Stimulated activated naive CD8-positive, alpha-beta T cell treated with anti-CD3 and anti-CD28 coated beads, Interleukin-15, Interleukin-2, amounts not matched to agents 100 ng/mL and 50 ng/mL, for 24 hours (primary cell): ENCODE measurements around the gene KCNH1.

Experiments used
- H3K27ac Mint-ChIP-seq: one replicate; pipeline ENCODE4 v1.8.0; 2021; ENCODE audit warnings: mild to moderate bottlenecking, mixed read lengths
- H3K27me3 Mint-ChIP-seq: one replicate; pipeline ENCODE4 v1.8.0; 2021; ENCODE audit warnings: mixed read lengths
- H3K36me3 Mint-ChIP-seq: one replicate; pipeline ENCODE4 v1.8.0; 2021; ENCODE audit warnings: low read depth, mixed read lengths
- H3K4me1 Mint-ChIP-seq: one replicate; pipeline ENCODE4 v1.8.0; 2021; ENCODE audit warnings: low read depth, mixed read lengths
- H3K4me3 Mint-ChIP-seq: one replicate; pipeline ENCODE4 v1.8.0; 2021; ENCODE audit warnings: mild to moderate bottlenecking, mixed read lengths
- H3K9me3 Mint-ChIP-seq: one replicate; pipeline ENCODE4 v1.8.0; 2021; ENCODE audit warnings: mixed read lengths

KCNH1 gene

GRCh38 chr1:210905944-210906453 lies 227.9 kb downstream of the KCNH1 start:
- Mint-ChIP-seq H3K27ac (no peak overlapping the region), H3K27me3 (peaks cover 26% of the 10 kb centered on the region), H3K36me3 (no peaks in the 10 kb centered on the region), H3K4me1 (no peaks in the 10 kb centered on the region), H3K4me3 (no peak overlapping the region), H3K9me3 (no peaks in the 10 kb centered on the region)

GRCh38 chr1:210905365-210905904 lies 228.5 kb downstream of the KCNH1 start:
- Mint-ChIP-seq H3K4me3 (no peak overlapping the region), H3K27me3 (peaks cover 21% of the 10 kb centered on the region), H3K27ac (no peak overlapping the region), H3K9me3 (no peaks in the 10 kb centered on the region), H3K4me1 (no peaks in the 10 kb centered on the region), H3K36me3 (no peaks in the 10 kb centered on the region)

GRCh38 chr1:210901981-210902770 lies 231.8 kb downstream of the KCNH1 start:
- H3K4me1 Mint-ChIP-seq, result no peaks in the 10 kb centered on the region
- no peak overlapping the region for H3K27ac Mint-ChIP-seq
- no peak overlapping the region for H3K4me3 Mint-ChIP-seq
- H3K36me3 Mint-ChIP-seq, result no peaks in the 10 kb centered on the region
- peaks cover 12% of the 10 kb centered on the region for H3K27me3 Mint-ChIP-seq
- H3K9me3 Mint-ChIP-seq, result no peaks in the 10 kb centered on the region

- Mint-ChIP-seq H3K27me3 (peaks cover 11% of the 10 kb centered on the region), H3K9me3 (no peaks in the 10 kb centered on the region), H3K4me3 (no peak overlapping the region), H3K36me3 (no peaks in the 10 kb centered on the region), H3K27ac (no peak overlapping the region), H3K4me1 (no peaks in the 10 kb centered on the region)
Measured at GRCh38 chr1:210900820-210901219, 233.1 kb downstream of the KCNH1 start.

- no peaks in the 10 kb centered on the region for H3K36me3 Mint-ChIP-seq
- peaks cover 11% of the 10 kb centered on the region for H3K27me3 Mint-ChIP-seq
- H3K4me1 Mint-ChIP-seq, result no peaks in the 10 kb centered on the region
- no peak overlapping the region for H3K27ac Mint-ChIP-seq
- no peak overlapping the region for H3K4me3 Mint-ChIP-seq
- H3K9me3 Mint-ChIP-seq, result no peaks in the 10 kb centered on the region
Measured at GRCh38 chr1:210900079-210900478, 233.9 kb downstream of the KCNH1 start.

- H3K4me1 Mint-ChIP-seq, result no peaks in the 10 kb centered on the region
- peaks cover 11% of the 10 kb centered on the region for H3K27me3 Mint-ChIP-seq
- H3K4me3 Mint-ChIP-seq, result no peak overlapping the region
- no peaks in the 10 kb centered on the region for H3K9me3 Mint-ChIP-seq
- H3K27ac Mint-ChIP-seq, result no peak overlapping the region
- no peaks in the 10 kb centered on the region for H3K36me3 Mint-ChIP-seq
Measured at GRCh38 chr1:210899676-210900075, 234.3 kb downstream of the KCNH1 start.

- H3K27me3 Mint-ChIP-seq, result peaks cover 11% of the 10 kb centered on the region
- no peak overlapping the region for H3K4me3 Mint-ChIP-seq
- no peaks in the 10 kb centered on the region for H3K36me3 Mint-ChIP-seq
- peaks cover 7% of the 10 kb centered on the region for H3K9me3 Mint-ChIP-seq
- H3K27ac Mint-ChIP-seq, result no peak overlapping the region
- no peaks in the 10 kb centered on the region for H3K4me1 Mint-ChIP-seq
Measured at GRCh38 chr1:210898473-210898872, 235.5 kb downstream of the KCNH1 start.

- Mint-ChIP-seq H3K4me1 (peaks cover 5% of the 10 kb centered on the region), H3K27me3 (peaks cover 12% of the 10 kb centered on the region), H3K4me3 (no peak overlapping the region), H3K36me3 (no peaks in the 10 kb centered on the region), H3K9me3 (no peaks in the 10 kb centered on the region), H3K27ac (no peak overlapping the region)
Measured at GRCh38 chr1:210883821-210884220, 250.1 kb downstream of the KCNH1 start.

- Mint-ChIP-seq H3K27ac (peak overlapping the region; percentile 21), H3K4me1 (peaks cover 5% of the 10 kb centered on the region), H3K4me3 (no peak overlapping the region), H3K9me3 (peaks cover 4% of the 10 kb centered on the region), H3K27me3 (peaks cover 23% of the 10 kb centered on the region), H3K36me3 (no peaks in the 10 kb centered on the region)
Measured at GRCh38 chr1:210882414-210883221, 251.3 kb downstream of the KCNH1 start.

- Mint-ChIP-seq H3K4me1 (peaks cover 5% of the 10 kb centered on the region), H3K9me3 (peaks cover 5% of the 10 kb centered on the region), H3K36me3 (no peaks in the 10 kb centered on the region), H3K27me3 (peaks cover 22% of the 10 kb centered on the region), H3K27ac (no peak overlapping the region), H3K4me3 (no peak overlapping the region)
Measured at GRCh38 chr1:210878564-210878963, 255.4 kb downstream of the KCNH1 start.

- H3K27me3 Mint-ChIP-seq, result peaks cover 22% of the 10 kb centered on the region
- no peak overlapping the region for H3K27ac Mint-ChIP-seq
- H3K4me1 Mint-ChIP-seq, result no peaks in the 10 kb centered on the region
- H3K36me3 Mint-ChIP-seq, result no peaks in the 10 kb centered on the region
- peaks cover 5% of the 10 kb centered on the region for H3K9me3 Mint-ChIP-seq
- H3K4me3 Mint-ChIP-seq, result no peak overlapping the region
Measured at GRCh38 chr1:210876275-210876674, 257.7 kb downstream of the KCNH1 start.

GRCh38 chr1:210866532-210866931 lies 267.4 kb downstream of the KCNH1 start:
- peaks cover 16% of the 10 kb centered on the region for H3K9me3 Mint-ChIP-seq
- no peaks in the 10 kb centered on the region for H3K4me1 Mint-ChIP-seq
- H3K27ac Mint-ChIP-seq, result no peak overlapping the region
- peaks cover 5% of the 10 kb centered on the region for H3K27me3 Mint-ChIP-seq
- H3K36me3 Mint-ChIP-seq, result no peaks in the 10 kb centered on the region
- H3K4me3 Mint-ChIP-seq, result no peak overlapping the region

GRCh38 chr1:210857705-210858104 lies 276.2 kb downstream of the KCNH1 start:
- Mint-ChIP-seq H3K4me1 (no peaks in the 10 kb centered on the region), H3K27ac (no peak overlapping the region), H3K27me3 (peaks cover 3% of the 10 kb centered on the region), H3K4me3 (no peak overlapping the region), H3K9me3 (no peaks in the 10 kb centered on the region), H3K36me3 (no peaks in the 10 kb centered on the region)

GRCh38 chr1:210857146-210857663 lies 276.7 kb downstream of the KCNH1 start:
- peaks cover 3% of the 10 kb centered on the region for H3K27me3 Mint-ChIP-seq
- no peak overlapping the region for H3K27ac Mint-ChIP-seq
- no peaks in the 10 kb centered on the region for H3K4me1 Mint-ChIP-seq

GRCh38 chr1:210855440-210855839 lies 278.5 kb downstream of the KCNH1 start:
- Mint-ChIP-seq H3K36me3 (no peaks in the 10 kb centered on the region), H3K27ac (no peak overlapping the region), H3K4me1 (no peaks in the 10 kb centered on the region), H3K9me3 (no peaks in the 10 kb centered on the region), H3K4me3 (no peak overlapping the region), H3K27me3 (peaks cover 9% of the 10 kb centered on the region)

More at GRCh38 chr1:210857146-210857663, 276.7 kb downstream of the KCNH1 start:
- Mint-ChIP-seq H3K4me3 (no peak overlapping the region), H3K36me3 (no peaks in the 10 kb centered on the region), H3K9me3 (no peaks in the 10 kb centered on the region)
